Endometrial microvascular endothelial cells (primary cell): ENCODE measurements around the gene CHKA. TPM values are rescaled to one million over a fixed set of nuclear protein-coding genes. Genes with fewer than 3 reads are reported as not detected.

ENCODE experiments used
- in situ Hi-C: cut with HindIII; loops from 2 replicates; pipeline ENCODE4 v1.10.0; 2017; ENCODE audit warnings: low sequenced_read_pairs, low pct_unique_long_range_greater_than_20kb; ENCODE audit errors: inconsistent ontology term
- total RNA-seq: library from RNA; depleted of rRNA; stranded (reverse); fragments of >200 nt; gene quantifications from one replicate; pipeline ENCODE4 v1.2.3, GENCODE V29; 2015; ENCODE audit errors: inconsistent ontology term

Gene CHKA
- total RNA-seq, 1 donor from 2014 or later: 22.2 TPM

- in situ Hi-C loops: no loop called here
Measured at GRCh38 chr11:68145120-68145866, 24.1 kb upstream of the CHKA start.

GRCh38 chr11:68143310-68143689, 22.1 kb upstream of the CHKA start:
- in situ Hi-C loops: no loop called here

GRCh38 chr11:68142441-68143309, 21.5 kb upstream of the CHKA start:
- in situ Hi-C loops: no loop called here

- in situ Hi-C loops: no loop called here
Measured at GRCh38 chr11:68142028-68142412, 20.8 kb upstream of the CHKA start.

- in situ Hi-C loops: no loop called here
Measured at GRCh38 chr11:68141246-68142027, 20.2 kb upstream of the CHKA start.

- in situ Hi-C loops: no loop called here
Measured at GRCh38 chr11:68140496-68141245, 19.5 kb upstream of the CHKA start.

GRCh38 chr11:68138237-68138636, 17.0 kb upstream of the CHKA start:
- in situ Hi-C loops: no loop called here

GRCh38 chr11:68137833-68138232, 16.6 kb upstream of the CHKA start:
- in situ Hi-C loops: no loop called here

- in situ Hi-C loops: no loop called here
Measured at GRCh38 chr11:68136866-68137265, 15.7 kb upstream of the CHKA start.

GRCh38 chr11:68135161-68135560, 14.0 kb upstream of the CHKA start:
- in situ Hi-C loops: no loop called here

- in situ Hi-C loops: no loop called here
Measured at GRCh38 chr11:68133761-68134160, 12.6 kb upstream of the CHKA start.

- in situ Hi-C loops: no loop called here
Measured at GRCh38 chr11:68130121-68130520, 8.9 kb upstream of the CHKA start.

- in situ Hi-C loops: no loop called here
Measured at GRCh38 chr11:68128682-68129327, 7.6 kb upstream of the CHKA start.

- in situ Hi-C loops: no loop called here
Measured at GRCh38 chr11:68127714-68128681, 6.8 kb upstream of the CHKA start.

- in situ Hi-C loops: no loop called here
Measured at GRCh38 chr11:68125164-68125563, 4.0 kb upstream of the CHKA start.

GRCh38 chr11:68122936-68123539, 1.9 kb upstream of the CHKA start:
- in situ Hi-C loops: no loop called here
